HG02678 (cell line): Measurements from ENCODE around the gene AKT3.
"Not testable (repeated sequence)": the region's sequence is repeated elsewhere in the genome, so short reads cannot be mapped to it uniquely, and the experiment has no call there.

Experiments
- ATAC-seq: cut with Tn5 transposase; IDR thresholded peaks from one replicate; pipeline ENCODE4 v1.9.1; 2021; ENCODE audit warnings: mild to moderate bottlenecking, moderate library complexity; ENCODE audit not compliant: unreplicated experiment

AKT3 gene

DNA sequence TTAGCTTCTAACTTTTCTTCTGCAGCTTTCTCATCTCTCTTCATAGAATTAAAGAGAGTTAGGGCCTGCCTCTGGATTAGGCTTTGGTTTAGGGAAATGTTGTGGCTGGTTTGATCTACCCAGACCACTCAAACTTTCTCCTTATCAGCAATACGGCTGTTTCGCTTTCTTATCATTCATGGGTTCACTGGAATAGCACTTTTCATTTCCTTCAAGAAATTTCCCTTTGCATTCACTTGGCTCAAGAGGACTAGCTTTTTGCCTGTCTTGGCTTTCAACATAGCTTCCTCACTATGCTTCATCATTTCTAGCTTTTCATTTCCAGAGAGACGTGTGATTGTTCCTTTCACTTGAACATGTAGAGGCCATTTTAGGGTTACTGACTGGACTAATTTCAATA lies 59.6 kb downstream of the AKT3 start:
- no peak for ATAC-seq

DNA sequence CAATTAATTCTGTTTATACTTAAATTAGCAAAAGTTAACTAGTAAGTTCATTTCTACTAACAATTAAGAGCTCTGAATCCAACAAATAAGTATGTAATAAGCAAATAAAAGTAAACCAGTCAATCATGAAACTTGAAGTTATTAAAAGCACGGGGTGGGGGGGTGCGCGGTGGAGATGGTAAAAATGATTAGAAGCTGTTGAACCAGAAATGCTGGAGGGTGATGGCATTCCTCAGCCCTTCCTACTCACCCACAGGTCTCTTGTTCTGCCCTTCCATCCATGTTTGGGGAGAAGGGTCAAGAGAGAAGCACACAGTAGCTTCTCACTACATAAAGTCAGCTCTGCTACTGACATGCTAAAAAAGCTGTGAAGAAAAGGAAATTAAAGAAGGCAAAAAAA lies 63.5 kb downstream of the AKT3 start:
- ATAC-seq: no peak

GRCh38 chr1:243784506-243784905 lies 65.5 kb downstream of the AKT3 start:
- ATAC-seq: no peak

DNA sequence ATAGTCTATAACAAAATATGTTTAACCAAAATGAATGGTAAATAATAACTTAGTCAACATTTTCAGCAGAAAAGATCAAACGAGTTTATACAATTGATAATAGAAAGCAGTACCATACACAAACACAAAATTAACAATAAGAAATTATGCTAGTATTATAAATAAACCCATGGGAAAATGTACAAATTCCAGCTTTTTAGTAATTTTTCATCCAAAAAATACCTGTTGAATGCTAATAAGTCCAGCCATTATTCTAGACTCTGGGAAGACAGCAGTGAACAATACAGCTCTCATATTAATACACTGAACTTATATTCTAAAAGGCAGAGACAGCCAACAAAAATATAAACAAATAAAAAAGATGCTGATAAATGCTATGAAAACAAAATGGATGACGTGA lies 66.3 kb downstream of the AKT3 start:
- no peak for ATAC-seq

DNA sequence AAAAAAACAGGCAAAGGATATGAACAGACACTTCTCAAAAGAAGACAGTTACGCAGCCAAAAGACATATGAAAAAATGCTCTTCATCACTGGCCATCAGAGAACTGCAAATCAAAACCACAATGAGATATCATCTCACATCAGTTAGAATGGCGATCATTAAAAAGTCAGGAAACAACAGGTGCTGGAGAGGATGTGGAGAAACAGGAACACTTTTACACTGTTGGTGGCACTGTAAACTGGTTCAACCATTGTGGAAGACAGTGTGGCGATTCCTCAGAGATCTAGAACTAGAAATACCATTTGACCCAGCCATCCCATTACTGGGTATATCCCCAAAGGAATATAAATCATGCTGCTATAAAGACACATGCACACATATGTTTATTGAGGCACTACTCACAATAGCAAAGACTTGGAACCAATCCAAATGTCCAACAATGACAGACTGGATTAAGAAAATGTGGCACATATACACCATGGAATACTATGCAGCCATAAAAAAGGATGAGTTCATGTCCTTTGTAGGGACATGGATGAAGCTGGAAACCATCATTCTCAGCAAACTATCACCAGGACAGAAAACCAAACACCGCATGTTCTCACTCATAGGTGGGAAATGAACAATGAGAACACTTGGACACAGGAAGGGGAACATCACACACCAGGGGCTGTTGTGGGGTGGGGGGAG lies 77.5 kb downstream of the AKT3 start:
- not testable (repeated sequence) for ATAC-seq

GRCh38 chr1:243770860-243771259 lies 79.2 kb downstream of the AKT3 start:
- no peak for ATAC-seq

GRCh38 chr1:243765676-243766075 lies 84.4 kb downstream of the AKT3 start:
- no peak for ATAC-seq

GRCh38 chr1:243763806-243764205 lies 86.2 kb downstream of the AKT3 start:
- no peak for ATAC-seq

DNA sequence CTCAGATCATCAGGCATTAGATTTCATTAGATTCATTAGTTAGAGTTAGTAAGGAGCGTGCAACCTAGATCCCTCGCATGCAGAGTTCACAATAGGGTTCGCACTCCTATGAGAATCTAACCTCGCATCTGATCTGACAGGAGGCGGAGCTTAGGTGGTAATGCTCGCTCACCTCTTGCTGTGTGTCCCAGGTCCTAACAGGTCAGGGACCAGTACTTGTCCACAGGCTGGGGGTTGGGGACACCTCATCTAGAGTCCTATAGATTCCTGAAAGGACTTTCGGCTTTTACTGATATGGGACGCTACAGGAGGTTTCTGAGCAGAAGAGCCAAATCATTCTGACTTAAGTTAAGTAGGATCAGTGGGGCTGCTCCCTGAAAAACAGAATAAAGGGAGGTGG lies 91.4 kb downstream of the AKT3 start:
- no peak for ATAC-seq

- ATAC-seq: no peak
Observed at GRCh38 chr1:243756529-243756928, 93.5 kb downstream of the AKT3 start.

- ATAC-seq: no peak
Observed at GRCh38 chr1:243754348-243754747, 95.7 kb downstream of the AKT3 start.

DNA sequence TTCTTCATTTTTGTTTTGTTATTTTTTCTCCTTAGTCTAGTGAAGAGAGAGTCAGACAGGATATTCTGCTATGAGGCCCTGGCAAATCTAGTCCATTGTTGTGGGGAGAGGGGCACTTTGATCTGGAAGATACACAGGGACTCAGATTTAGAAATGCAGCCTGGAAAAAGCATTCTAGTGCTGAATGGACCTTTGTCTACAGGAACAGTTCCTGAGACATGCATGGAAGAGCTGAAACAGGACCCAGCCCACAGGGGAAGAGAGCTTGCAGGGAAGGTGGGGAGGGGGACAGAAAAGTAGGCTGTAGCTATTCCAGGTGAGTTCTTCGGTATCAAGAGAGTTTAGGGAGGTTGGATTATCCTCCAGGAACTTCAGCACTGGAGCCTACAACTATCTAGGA lies 98.5 kb downstream of the AKT3 start:
- ATAC-seq: no peak

- peak; percentile 97 for ATAC-seq
Observed at GRCh38 chr1:243748706-243749283, 101.2 kb downstream of the AKT3 start.

GRCh38 chr1:243748227-243748626 lies 101.8 kb downstream of the AKT3 start:
- ATAC-seq: no peak

GRCh38 chr1:243746751-243747150 lies 103.3 kb downstream of the AKT3 start:
- ATAC-seq: no peak

DNA sequence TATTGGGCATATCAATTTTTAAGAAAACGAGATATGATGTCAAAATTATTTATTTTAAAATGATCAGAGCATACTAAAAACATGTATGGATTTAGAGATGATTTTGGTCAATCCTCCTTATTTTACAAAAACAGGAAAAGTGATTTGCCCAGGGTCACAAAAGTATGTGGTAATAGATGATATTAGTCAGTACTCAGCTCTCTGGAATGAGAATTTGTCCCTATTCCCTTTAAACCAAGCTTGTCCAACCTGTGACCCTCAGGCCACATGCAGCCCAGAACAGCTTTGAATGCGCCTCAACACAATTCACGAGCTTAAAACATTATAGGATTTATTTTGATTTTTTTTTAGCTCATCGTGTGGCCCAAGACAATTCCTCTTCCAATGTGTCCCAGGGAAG lies 104.7 kb downstream of the AKT3 start:
- ATAC-seq: no peak

DNA sequence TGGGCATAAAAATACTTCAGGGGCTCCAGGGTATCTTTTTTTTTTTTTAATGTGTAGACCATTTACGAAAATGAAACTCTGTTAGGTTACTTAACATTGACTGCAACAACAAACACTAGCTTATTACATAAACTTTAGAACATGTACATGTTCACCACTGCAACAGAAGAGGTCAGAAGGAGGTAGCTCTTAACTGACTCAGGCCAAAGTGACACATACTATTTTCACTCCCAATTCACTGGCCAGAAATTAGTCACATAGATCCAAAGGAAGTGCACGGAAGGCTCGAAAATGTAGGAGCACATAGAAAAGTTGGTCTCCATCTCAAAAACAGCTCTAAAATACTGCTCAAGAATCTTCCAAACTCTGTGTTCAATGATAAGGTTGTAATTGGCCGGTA lies 107.2 kb downstream of the AKT3 start:
- ATAC-seq: no peak

- ATAC-seq: no peak
Observed at GRCh38 chr1:243740255-243740999, 109.6 kb downstream of the AKT3 start.

- no peak for ATAC-seq
Observed at GRCh38 chr1:243739335-243740003, 110.6 kb downstream of the AKT3 start.

GRCh38 chr1:243738020-243738419 lies 112.0 kb downstream of the AKT3 start:
- ATAC-seq: no peak

- ATAC-seq: no peak
Observed at GRCh38 chr1:243735457-243735856, 114.6 kb downstream of the AKT3 start.

- no peak for ATAC-seq
Observed at GRCh38 chr1:243734308-243734695, 115.7 kb downstream of the AKT3 start.
